Lower leg skin (tissue), 3 donors: ENCODE measurements around the gene TAS1R1.

Experiments
- CTCF ChIP-seq, 3 donors: fragments of 450-650 bp; IDR thresholded peaks; one replicate each; pipeline ENCODE4 v1.5.1; 2016; ENCODE audit warnings: antibody characterized with exemption in 3 of 3, mild to moderate bottlenecking in 3 of 3, moderate library complexity in 2 of 3
- POLR2A ChIP-seq, 2 donors: fragments of 450-650 bp; IDR thresholded peaks; one replicate each; pipeline ENCODE4 v1.6.1; 2016 to 2017; ENCODE audit warnings: antibody characterized with exemption in 2 of 2, mild to moderate bottlenecking in 1 of 2, moderate library complexity in 1 of 2

- TF ChIP-seq POLR2A (IDR thresholded peaks at IDR 0.05): no peak
- no peak for TF ChIP-seq CTCF (IDR thresholded peaks at IDR 0.05)
Observed at GRCh38 chr1:6578624-6579373, 23.7 kb downstream of the TAS1R1 start.
